GM03348 (cell line): ENCODE results near the gene CCDC187.

Experiments
- DNase-seq: peaks from one replicate; pipeline ENCODE4 v3.0.0; 2012; ENCODE audit warnings: low spot score

The CCDC187 gene

GRCh38 chr9:136283291-136284235 lies 20.3 kb downstream of the CCDC187 start:
- DNase-seq, result peak; percentile 95

GRCh38 chr9:136282272-136282861 lies 21.5 kb downstream of the CCDC187 start:
- DNase-seq, result no peak

- no peak for DNase-seq
These were observed 22.2 kb downstream of the CCDC187 start for GRCh38 chr9:136281421-136282271.

- no peak for DNase-seq
These were observed 23.2 kb downstream of the CCDC187 start for GRCh38 chr9:136280535-136281315.

- DNase-seq, result no peak
These were observed 24.4 kb downstream of the CCDC187 start for GRCh38 chr9:136279471-136279870.

GRCh38 chr9:136278894-136279293 lies 25.0 kb downstream of the CCDC187 start:
- DNase-seq, result no peak

GRCh38 chr9:136278221-136278620 lies 25.7 kb downstream of the CCDC187 start:
- no peak for DNase-seq

GRCh38 chr9:136277746-136278145 lies 26.1 kb downstream of the CCDC187 start:
- no peak for DNase-seq

GRCh38 chr9:136276716-136277115 lies 27.2 kb downstream of the CCDC187 start:
- no peak for DNase-seq

- DNase-seq, result no peak
These were observed 28.1 kb downstream of the CCDC187 start for GRCh38 chr9:136275655-136276429.

- no peak for DNase-seq
These were observed 28.9 kb downstream of the CCDC187 start for GRCh38 chr9:136274786-136275654.

GRCh38 chr9:136273921-136274785 lies 29.7 kb downstream of the CCDC187 start:
- no peak for DNase-seq

- no peak for DNase-seq
These were observed 30.5 kb downstream of the CCDC187 start for GRCh38 chr9:136273244-136273865.

- no peak for DNase-seq
These were observed 33.7 kb downstream of the CCDC187 start for GRCh38 chr9:136270173-136270705.

GRCh38 chr9:136268735-136269134 lies 35.2 kb downstream of the CCDC187 start:
- DNase-seq, result no peak

GRCh38 chr9:136268318-136268717 lies 35.6 kb downstream of the CCDC187 start:
- DNase-seq, result no peak

- peak; percentile 100 for DNase-seq
These were observed 36.4 kb downstream of the CCDC187 start for GRCh38 chr9:136267261-136268111.
